Omental fat pad (tissue), 4 donors: ENCODE data around the gene WDR53. TPM values are rescaled to one million over a fixed set of nuclear protein-coding genes. Genes with fewer than 3 reads are reported as not detected.
"Not testable (repeated sequence)": the region's sequence is repeated elsewhere in the genome, so short reads cannot be mapped to it uniquely, and the experiment has no call there.

Experiments
- ATAC-seq: fragments of 150-250 bp; one replicate; pipeline ENCODE4 v1.9.1; 2016; ENCODE audit warnings: mild to moderate bottlenecking, moderate library complexity; ENCODE audit not compliant: low FRiP score
- DNase-seq: peaks from one replicate; pipeline ENCODE4 v3.0.0-alpha.2; 2019; ENCODE audit warnings: low spot score
- total RNA-seq, 4 donors: library from RNA; depleted of rRNA; stranded (reverse); fragments of >200 nt; gene quantifications; one replicate each; pipeline ENCODE4 v1.1.0, GENCODE V29; 2016
- TF ChIP-seq, protein P1 (sequence below), 3 donors: fragments of 450-650 bp; IDR thresholded peaks; one replicate each; pipeline ENCODE4 v1.5.1; 2016 to 2017; ENCODE audit warnings: antibody characterized with exemption in 3 of 3, mild to moderate bottlenecking in 3 of 3, moderate library complexity in 2 of 3

The WDR53 gene
- total RNA-seq, 4 donors from 2014 or later = 2.4 to 5.6 (median 3.5) TPM

DNA sequence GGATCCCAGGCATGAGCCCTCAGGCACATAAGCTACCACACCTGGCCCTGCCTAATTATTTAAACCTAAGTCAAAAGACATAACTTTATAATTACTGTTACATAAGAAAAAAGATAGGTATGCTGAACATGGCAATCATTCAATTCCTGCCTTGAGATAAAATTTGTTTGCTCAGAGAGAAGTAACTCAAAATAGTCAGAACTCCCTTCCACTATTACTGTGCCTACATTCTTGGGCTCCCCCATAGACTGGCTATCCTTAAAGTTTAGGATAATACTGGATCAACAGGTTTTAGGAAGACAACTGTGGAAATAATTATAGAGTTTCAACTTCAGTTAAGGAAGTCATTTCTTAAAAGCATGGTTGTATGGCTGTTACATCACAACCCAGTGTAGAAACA, 9.9 kb downstream of the WDR53 start:
- ATAC-seq (no peak), DNase-seq (no peak)
- TF ChIP-seq, protein P1, sequence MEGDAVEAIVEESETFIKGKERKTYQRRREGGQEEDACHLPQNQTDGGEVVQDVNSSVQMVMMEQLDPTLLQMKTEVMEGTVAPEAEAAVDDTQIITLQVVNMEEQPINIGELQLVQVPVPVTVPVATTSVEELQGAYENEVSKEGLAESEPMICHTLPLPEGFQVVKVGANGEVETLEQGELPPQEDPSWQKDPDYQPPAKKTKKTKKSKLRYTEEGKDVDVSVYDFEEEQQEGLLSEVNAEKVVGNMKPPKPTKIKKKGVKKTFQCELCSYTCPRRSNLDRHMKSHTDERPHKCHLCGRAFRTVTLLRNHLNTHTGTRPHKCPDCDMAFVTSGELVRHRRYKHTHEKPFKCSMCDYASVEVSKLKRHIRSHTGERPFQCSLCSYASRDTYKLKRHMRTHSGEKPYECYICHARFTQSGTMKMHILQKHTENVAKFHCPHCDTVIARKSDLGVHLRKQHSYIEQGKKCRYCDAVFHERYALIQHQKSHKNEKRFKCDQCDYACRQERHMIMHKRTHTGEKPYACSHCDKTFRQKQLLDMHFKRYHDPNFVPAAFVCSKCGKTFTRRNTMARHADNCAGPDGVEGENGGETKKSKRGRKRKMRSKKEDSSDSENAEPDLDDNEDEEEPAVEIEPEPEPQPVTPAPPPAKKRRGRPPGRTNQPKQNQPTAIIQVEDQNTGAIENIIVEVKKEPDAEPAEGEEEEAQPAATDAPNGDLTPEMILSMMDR (IDR thresholded peaks at IDR 0.05) = no peak

DNA sequence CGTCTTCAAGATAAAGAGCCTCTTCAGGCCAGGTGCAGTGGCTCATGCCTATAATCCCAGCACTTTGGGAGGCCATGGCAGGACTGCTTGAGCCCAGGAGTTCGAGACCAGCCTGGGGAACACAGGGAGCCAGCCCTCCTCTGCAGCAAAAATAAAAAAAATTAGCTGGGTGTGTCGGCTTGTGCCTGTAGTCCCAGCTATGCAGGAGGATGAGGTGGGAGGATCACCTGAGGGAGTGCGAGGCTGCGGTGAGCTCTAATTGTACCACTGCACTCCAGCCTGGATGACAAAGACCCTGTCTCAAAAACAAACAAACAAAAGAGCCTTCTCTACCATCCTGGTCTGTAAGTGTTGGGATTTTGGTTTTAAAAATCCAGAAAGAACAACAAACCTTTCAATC, 11.1 kb downstream of the WDR53 start:
- TF ChIP-seq, protein P1 (IDR thresholded peaks at IDR 0.05) = no peak
- ATAC-seq (no peak), DNase-seq (no peak)

DNA sequence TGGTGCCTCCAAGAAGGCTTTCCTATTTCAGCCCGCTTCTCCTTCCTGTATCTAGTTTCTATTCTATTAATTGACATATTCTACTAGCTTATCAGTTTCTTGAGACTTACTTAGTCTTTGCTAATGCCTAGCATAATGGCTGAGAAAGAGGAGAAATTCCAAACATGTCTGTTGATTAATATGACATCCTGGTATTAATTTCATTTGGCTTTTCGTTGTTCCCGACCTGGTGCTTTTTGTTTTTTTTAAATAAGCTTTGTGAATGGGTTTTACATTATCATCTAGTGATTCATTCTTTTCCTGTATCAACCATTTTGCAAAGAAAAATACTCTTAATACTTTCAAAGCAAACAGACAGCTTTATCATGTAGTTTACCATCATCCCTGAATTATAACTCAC, 13.1 kb downstream of the WDR53 start:
- TF ChIP-seq, protein P1 (IDR thresholded peaks at IDR 0.05) = no peak
- no peak for DNase-seq

DNA sequence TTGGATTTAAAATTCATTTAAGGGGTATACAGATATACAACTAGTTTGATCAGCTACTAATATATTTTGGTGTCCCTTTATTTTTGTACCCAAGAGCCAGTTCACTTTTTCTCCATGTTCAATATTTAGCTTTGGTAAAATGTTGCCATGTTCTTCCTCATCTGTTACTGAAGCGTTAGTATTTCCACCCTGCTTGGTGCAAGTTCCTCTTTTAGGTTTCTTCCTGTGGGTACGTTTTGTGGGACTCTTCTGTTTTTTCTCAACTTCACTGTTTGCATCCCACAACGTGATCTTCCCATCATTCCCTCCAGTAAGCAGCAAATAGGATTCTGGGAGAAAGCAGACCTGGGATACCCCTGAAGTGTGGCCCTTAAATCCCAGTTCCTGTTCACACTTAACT, 14.1 kb downstream of the WDR53 start:
- no peak for DNase-seq
- ATAC-seq = no peak
- TF ChIP-seq, protein P1 (IDR thresholded peaks at IDR 0.05) = no peak

More for the DNA sequence above, 13.1 kb downstream of the WDR53 start:
- no peak for ATAC-seq

DNA sequence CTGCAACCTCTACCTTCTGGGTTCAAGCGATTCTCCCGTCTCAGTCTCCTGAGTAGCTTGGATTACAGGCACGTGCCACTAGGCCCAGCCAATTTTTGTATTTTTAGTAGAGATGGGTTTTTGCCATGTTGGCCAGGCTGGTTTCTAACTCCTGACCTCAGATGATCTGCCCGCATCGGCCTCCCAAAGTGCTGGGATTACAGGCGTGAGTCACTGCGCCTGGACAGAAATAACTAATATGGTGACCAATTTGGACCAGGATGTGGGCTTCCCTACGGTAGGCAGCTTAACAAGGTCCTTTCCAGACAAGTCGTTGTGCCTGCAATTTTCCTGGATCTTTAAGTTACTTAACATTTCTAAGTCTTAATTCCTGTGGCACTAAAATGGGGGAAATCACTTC, 14.8 kb downstream of the WDR53 start:
- no peak for ATAC-seq
- TF ChIP-seq, protein P1 (IDR thresholded peaks at IDR 0.05) = no peak
- no peak for DNase-seq

DNA sequence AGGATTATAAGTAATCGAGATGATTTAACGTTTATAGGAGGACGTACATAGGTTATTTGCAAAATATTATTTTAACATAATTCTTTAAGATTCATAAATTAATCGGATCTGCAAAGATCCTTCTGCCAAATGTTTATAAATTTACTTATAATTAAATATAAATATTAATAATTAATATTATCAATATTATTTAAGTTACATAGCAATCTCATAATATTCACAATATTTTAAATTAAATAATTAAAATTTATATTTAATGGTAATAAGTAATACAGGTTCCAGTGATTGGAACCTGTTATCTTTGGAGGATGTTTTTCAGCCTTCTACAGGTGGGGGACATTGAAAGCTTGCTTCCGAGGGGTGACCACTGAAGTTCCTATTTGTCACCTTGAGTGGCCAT, 16.1 kb downstream of the WDR53 start:
- DNase-seq (no peak), ATAC-seq (no peak)
- TF ChIP-seq, protein P1 (IDR thresholded peaks at IDR 0.05) = no peak

DNA sequence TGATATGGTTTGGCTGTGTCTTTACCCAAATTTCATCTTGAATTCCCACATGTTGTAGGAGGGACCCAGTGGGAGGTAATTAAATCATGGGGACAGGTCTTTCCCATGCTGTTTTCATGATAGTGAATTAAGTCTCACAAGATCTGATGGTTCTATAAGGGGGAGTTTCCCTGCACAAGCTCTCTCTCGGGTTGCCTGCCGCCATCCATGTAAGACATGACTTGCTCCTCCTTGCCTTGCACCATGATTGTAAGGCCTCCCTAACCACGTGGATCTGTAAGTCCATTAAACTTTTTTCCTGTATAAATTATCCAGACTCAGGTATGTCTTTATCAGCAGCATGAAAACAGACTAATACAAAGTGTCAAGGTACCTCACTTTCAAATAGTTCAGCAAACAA, 18.2 kb downstream of the WDR53 start:
- DNase-seq, ATAC-seq: not testable (repeated sequence)

DNA sequence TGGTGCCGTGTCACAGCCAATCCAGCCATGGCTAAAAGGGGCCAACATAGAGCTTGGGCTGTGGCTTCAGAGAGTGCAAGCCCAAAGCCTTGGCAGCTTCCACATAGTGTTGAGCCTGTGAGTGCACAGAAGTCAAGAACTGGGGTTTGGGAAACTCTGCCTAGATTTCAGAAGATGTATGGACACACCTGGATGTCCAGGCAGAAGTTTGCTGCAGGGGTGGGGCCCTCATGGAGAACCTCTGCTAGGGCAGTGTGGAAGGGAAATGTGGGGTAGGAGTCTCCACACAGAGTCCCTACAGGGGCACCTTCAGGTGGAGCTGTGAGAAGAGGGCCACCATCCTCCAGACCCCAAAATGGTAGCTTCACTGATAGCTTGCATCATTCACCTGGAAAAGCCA, 19.0 kb downstream of the WDR53 start:
- DNase-seq, ATAC-seq: not testable (repeated sequence)
